MG63 (cell line): Measurements from ENCODE around the gene SIMC1. TPM values are rescaled to one million over a fixed set of nuclear protein-coding genes. Genes with fewer than 3 reads are reported as not detected.

Experiments
- DNase-seq: peaks from one replicate; pipeline ENCODE4 v3.0.0-alpha.2; 2020
- H3K27me3 ChIP-seq: fragments of 250-450 bp; sonication (Bioruptor Pico); 2 replicates; pipeline ENCODE4 v1.5.1; 2020; ENCODE audit warnings: mild to moderate bottlenecking, moderate library complexity
- H3K36me3 ChIP-seq: fragments of 250-450 bp; sonication (Bioruptor Pico); 2 replicates; pipeline ENCODE4 v1.5.1; 2020; ENCODE audit warnings: mild to moderate bottlenecking, moderate library complexity
- H3K4me3 ChIP-seq: fragments of 250-450 bp; sonication (Bioruptor Pico); 2 replicates; pipeline ENCODE4 v1.5.1; 2020; ENCODE audit warnings: mild to moderate bottlenecking, moderate library complexity
- H3K9me3 ChIP-seq: fragments of 250-450 bp; sonication (Bioruptor Pico); 2 replicates; pipeline ENCODE4 v1.5.1; 2020; ENCODE audit warnings: mild to moderate bottlenecking, moderate library complexity
- total RNA-seq: library from RNA; depleted of rRNA; stranded (reverse); fragments of >200 nt; shearing (Covaris generic); gene quantifications from 2 replicates; pipeline ENCODE4 v1.2.3, GENCODE V29; 2014; ENCODE audit warnings: low replicate concordance

The SIMC1 gene
- total RNA-seq, 1 experiment from 2014 or later: 23.4 TPM

DNA sequence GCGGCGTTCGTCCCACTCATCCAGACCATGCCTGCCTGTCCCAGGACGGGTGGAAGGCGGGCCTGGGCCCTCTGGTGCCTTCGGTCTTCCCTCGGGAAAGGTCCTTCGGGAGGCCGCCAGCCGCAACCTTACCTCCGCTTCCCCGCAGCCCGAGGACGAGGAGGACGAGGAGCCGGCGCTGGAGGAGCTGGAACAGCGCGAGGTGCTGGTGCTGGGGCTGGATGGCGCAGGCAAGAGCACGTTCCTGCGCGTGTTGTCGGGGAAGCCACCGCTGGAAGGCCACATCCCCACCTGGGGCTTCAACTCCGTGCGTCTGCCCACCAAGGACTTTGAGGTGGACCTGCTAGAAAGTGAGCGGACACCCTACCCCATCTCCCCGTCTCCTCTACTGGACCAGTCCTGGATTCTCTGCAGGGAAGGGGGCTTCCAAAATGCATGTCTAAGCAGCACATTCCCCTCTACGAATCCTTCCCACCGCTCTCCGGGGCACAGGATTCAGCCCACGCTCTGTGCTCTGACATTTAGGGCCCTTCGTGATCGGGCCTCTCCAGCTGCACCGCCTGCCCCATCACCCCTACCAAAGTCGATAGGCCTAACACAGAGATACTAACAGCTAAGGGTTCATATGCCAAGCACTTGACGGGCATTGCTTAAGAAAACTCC is 128.1 kb downstream of the SIMC1 start:
- DNase-seq: no peak
- H3K9me3 ChIP-seq: no peaks in the 10 kb centered on the region
- H3K4me3 ChIP-seq: peak overlapping the region; percentile 41
- H3K27me3 ChIP-seq: peaks cover 6% of the 10 kb centered on the region
- H3K36me3 ChIP-seq: peaks cover 2% of the 10 kb centered on the region; the same call in 1 of the 2 replicates

DNA sequence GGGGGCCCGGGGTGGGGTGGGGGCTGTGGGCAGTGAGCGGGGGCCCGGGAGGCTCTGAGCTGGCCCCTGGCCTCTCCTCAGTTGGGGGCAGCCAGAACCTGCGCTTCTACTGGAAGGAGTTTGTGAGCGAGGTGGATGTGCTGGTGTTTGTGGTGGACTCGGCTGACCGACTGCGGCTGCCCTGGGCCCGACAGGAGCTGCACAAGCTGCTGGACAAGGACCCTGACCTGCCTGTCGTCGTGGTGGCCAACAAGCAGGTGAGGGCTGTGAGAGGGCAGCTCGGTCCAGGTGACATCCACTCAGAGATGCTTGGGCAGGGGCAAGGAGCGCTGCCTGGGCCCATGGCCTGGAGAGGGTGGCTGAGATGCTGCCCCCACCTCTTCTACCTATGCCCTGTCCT is 130.5 kb downstream of the SIMC1 start:
- no peak for DNase-seq
- Histone ChIP-seq H3K4me3 (no peak overlapping the region), H3K27me3 (peaks cover 6% of the 10 kb centered on the region), H3K36me3 (no peaks in the 10 kb centered on the region; the same call in 1 of the 2 replicates), H3K9me3 (no peaks in the 10 kb centered on the region)

DNA sequence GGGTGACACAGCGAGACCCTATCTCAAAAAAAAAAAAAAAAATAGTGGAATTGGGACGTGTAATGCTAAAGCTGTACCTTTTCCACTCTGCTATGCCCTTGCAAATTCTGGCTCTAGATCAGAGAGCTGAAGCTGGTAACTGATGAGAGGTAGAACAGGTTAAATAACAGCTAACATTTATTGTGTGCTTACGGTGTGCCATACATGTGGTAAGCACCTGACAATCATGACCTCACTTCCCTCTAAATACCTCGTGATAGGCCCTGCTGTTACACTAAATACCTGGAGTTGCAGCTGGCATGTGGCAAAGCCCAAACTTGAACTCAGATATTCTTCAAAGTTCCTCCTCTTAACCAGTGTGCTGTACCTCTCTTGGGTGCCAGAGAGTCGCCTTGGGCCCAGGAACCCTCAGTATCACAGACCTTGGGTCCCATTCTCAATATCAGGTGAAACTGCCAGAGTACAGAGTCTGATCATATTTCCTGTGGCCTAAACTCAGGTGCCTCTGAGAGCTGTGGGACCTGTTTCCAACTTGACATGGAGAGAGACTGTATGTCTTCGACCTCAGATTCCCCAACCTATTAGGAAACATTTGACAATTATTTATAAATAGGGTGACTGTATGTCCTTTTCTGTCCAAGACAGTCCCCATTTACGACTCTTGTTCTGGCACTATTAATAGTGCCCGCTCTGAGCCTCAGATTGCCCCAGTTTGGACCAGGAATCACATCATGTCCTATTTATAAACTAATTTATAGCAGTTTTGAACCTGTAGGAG is 131.9 kb downstream of the SIMC1 start:
- Histone ChIP-seq H3K27me3 (peaks cover 6% of the 10 kb centered on the region), H3K4me3 (no peak overlapping the region), H3K9me3 (no peaks in the 10 kb centered on the region), H3K36me3 (no peaks in the 10 kb centered on the region; the same call in 1 of the 2 replicates)
- no peak for DNase-seq

DNA sequence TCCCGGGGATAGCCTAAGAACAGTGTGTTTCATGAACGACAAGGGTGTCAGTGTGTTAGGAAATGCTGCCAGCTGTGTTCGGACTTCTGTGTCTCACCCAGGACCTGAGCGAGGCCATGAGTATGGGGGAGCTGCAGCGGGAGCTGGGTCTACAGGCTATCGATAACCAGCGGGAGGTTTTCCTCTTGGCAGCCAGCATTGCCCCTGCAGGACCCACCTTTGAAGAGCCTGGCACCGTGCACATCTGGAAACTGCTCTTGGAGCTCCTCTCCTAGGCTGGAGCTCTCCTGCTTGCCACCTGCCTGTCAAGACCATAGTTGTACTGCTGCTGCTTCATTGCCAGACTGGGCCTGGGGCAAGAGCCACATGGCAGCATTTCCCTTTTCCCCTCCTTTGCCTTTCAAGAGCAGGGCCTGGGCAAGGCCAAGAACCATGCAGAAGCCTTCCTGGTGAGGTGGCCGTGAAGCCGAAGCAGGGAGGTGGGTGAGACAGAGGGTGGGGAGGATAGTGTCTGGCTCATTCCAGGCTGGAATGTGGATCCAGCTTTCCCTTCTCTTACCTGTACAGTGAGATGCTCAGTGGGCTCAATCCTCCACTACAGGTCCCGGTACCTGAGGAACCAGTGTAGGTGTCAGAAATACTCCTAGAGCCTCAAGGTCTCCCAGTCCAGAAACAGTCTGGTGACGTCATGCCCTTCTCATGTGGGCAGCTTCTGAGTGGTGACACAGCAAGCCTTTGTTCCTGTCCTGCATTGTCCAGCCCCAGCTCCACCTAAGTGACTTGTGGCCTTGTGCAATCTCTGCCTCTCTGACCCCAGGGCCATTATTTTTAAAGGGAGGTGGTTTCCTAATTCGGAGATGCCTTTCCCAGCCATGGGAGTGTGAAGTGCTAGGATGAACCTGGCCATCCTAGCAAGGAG is 133.7 kb downstream of the SIMC1 start:
- no peak overlapping the region for H3K4me3 ChIP-seq
- DNase-seq: no peak
- H3K27me3 ChIP-seq: no peaks in the 10 kb centered on the region
- H3K9me3 ChIP-seq: no peaks in the 10 kb centered on the region
- no peaks in the 10 kb centered on the region; the same call in 1 of the 2 replicates for H3K36me3 ChIP-seq

DNA sequence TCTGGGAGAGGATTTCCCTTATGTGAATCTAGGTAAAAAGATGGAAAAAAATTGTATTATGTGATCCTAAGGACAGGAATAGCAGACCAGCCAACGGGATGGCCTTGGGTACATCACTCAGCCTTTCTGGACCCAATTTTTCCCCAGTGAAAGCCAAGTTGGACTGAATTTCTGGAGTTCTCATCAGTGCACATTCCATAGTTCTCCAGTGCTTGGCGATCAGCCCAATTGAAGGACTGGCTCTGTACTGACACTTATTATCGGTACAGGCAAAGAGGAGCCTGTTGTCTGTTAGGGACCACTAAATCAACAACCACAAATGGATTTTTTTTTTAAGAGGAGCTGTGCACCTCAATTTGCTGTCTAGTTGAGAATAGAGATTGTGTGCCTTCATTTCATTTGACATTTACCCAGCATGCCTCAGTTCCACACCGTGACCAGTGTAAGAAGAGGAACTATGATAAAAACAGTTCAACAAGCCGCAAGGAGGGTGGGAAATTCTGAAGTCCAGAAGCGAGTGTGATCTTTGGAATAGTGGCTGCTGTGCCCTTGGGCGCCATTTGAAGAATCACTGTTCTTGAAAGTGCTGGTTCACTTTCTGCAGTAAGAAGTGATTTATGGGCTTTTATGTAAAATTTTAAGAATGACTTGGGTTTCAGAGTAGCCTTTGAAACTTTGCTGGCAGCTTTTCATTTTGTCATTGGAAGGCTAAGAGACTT is 135.0 kb downstream of the SIMC1 start:
- Histone ChIP-seq H3K4me3 (no peak overlapping the region), H3K36me3 (no peaks in the 10 kb centered on the region; the same call in none of the 2 replicates), H3K27me3 (no peaks in the 10 kb centered on the region), H3K9me3 (no peaks in the 10 kb centered on the region)
- no peak for DNase-seq

DNA sequence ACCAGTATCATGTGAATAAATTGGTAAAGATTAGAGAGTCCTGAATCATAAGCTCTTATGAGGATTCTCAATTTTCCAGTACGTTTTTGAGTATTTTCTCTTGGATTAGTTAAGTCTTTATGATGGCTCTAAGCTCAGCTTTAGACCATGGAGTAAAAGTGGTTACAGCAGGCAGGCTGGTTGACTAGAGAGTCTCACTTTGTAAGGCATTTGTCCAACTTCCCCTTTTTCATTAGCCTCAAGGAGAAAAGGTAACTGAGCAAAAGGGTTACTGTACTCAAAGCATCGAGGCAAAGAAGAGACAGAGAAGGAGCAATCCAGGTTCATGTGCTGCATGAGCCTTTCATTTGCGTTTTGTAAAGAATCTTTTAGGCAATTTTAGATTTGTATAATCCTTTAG is 141.7 kb downstream of the SIMC1 start:
- DNase-seq: no peak
- Histone ChIP-seq H3K9me3 (no peaks in the 10 kb centered on the region), H3K27me3 (no peaks in the 10 kb centered on the region), H3K36me3 (peaks cover 56% of the 10 kb centered on the region), H3K4me3 (no peak overlapping the region)

DNA sequence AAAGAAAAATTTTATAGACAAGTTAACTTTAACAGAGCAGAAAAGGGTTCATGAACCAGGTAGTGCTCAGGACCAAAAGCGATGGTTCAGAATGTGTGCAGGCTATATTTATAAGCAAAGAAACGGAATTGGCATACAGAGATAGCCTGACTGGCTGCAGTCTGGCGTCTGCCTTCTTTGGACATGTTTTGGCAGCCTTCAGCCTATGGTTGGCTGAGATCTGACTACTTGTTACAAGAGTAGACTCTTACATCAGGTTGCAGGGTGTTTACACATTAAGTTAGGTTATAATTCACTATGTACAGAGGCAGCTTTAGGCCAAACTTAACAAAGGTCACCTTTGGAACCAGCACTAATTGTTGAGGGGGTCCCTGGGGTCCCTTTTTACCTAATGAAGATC is 143.2 kb downstream of the SIMC1 start:
- DNase-seq: no peak
- H3K36me3 ChIP-seq: peaks cover 71% of the 10 kb centered on the region
- H3K4me3 ChIP-seq: no peak overlapping the region
- no peaks in the 10 kb centered on the region for H3K9me3 ChIP-seq
- no peaks in the 10 kb centered on the region for H3K27me3 ChIP-seq

DNA sequence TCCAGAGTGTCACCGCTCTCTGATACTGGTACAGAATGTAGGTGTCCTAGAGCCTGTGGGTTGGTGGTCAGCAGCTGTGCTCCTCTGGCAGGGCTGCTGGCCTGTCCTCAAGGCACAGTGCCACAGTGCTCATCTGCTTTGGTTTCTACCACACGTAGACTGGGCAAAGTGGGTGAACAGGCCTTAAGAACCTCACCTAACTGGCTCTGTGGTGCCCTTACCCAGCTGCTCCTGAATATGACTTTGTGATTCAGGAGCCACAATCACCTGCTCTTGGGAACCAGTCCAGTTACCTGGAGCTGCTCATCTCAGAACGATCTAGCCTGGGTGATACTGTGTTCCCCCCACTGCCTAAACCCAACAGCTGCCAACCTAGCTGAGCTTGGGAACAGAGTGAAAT is 143.8 kb downstream of the SIMC1 start:
- no peaks in the 10 kb centered on the region for H3K9me3 ChIP-seq
- DNase-seq: no peak
- H3K27me3 ChIP-seq: no peaks in the 10 kb centered on the region
- H3K4me3 ChIP-seq: no peak overlapping the region
- peaks cover 77% of the 10 kb centered on the region for H3K36me3 ChIP-seq

DNA sequence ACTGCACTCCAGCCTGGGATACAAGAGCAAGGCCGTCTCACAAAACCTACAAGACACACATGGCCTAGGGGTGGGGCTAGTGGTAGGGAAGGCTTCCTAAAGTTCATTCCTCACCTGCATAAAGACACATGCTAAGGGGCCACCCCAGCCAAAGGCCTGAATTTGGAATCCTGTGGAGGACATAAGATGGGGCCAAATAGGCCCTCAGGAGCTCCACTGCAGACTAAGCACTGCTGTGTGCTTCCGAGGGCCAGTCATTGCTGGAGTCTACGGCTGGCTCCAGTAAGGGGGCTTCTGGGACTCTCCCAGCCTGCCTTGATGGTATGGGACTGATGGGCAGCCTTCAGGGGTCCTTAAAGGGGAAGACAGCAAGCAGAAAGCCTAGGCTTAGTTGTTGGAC is 144.5 kb downstream of the SIMC1 start:
- H3K9me3 ChIP-seq: no peaks in the 10 kb centered on the region
- H3K36me3 ChIP-seq: peaks cover 84% of the 10 kb centered on the region
- H3K4me3 ChIP-seq: no peak overlapping the region
- no peaks in the 10 kb centered on the region for H3K27me3 ChIP-seq
- no peak for DNase-seq

DNA sequence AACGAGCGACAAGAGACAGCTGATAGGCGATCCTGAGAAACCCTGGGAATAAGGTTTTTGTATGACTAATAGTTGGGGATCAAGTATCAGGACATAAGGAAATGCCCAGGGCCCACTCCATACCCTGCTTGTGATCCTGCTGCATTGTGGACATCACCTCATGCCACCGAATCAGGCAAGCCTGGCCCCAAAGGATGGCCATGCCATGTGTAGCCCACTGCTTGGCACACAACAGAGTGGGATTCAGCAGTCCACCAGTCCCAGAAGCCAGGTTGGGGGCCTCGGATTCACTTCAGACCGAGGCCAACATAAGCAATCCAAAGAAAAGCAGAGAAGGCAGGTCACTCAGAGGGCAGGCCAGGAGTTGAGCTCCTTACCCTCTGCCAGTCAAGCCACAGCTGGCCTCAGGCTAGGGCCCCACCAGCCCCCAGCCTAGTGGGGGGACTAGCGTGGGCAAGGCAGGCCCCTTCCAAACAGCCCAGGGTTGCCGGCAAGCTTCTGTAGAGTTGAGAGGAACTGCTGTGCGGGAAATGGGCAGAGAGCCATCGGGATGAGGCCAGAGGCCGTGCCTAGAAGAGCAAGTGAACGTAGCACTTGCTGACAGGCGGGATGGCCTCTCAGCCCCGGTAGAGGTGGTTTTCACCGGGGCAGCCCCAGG is 145.2 kb downstream of the SIMC1 start:
- no peak overlapping the region for H3K4me3 ChIP-seq
- DNase-seq: no peak
- no peaks in the 10 kb centered on the region for H3K9me3 ChIP-seq
- H3K27me3 ChIP-seq: no peaks in the 10 kb centered on the region
- peaks cover 90% of the 10 kb centered on the region for H3K36me3 ChIP-seq

DNA sequence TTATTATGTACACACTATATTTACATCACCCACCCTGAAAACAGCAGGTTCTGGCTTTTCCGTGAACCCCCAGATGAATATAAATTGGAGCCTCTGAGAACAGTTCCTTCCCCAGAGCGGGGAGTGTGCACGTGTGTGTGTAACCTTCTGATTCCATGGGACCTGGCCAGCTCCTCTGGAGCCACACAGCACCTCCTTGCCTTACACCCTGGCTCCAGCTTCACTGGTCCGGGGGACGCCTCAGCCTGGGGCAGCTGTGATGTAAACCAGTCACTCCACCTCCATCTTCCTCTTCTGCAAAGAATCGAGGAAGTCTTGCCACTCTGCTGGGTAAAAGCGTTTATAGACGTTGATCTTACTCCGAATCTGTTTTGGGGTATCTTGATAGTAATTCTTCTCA is 145.7 kb downstream of the SIMC1 start:
- Histone ChIP-seq H3K27me3 (no peaks in the 10 kb centered on the region), H3K9me3 (no peaks in the 10 kb centered on the region), H3K4me3 (no peak overlapping the region), H3K36me3 (peaks cover 89% of the 10 kb centered on the region)
- no peak for DNase-seq

DNA sequence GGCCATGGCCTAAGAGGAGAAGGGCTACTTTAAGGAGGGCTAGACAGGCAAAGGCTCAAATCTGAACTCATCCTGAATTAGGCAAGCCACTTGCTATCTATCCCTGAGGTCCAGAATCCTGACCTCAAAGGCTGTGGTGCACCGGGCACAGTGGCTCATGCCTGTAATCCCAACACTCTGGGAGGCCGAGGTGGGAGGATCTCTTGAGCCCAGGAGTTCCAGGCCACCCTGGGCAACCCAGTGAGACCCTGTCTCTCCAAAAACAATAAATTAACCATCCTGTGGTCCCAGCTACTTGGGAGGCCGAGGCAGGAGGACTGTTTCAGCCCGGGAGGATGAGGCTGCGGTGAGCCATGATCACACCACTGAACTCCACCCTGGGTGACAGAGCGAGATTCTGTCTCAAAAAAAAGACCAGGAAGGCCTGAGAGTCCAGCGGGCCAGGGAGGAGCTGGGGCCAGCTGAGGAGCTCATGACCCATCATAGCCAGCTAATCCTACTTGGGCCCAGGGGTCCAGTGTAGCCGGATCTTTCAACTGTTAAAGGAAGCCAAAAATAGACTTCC is 146.2 kb downstream of the SIMC1 start:
- no peak for DNase-seq
- H3K4me3 ChIP-seq: no peak overlapping the region
- peaks cover 87% of the 10 kb centered on the region for H3K36me3 ChIP-seq
- H3K27me3 ChIP-seq: no peaks in the 10 kb centered on the region
- H3K9me3 ChIP-seq: no peaks in the 10 kb centered on the region

DNA sequence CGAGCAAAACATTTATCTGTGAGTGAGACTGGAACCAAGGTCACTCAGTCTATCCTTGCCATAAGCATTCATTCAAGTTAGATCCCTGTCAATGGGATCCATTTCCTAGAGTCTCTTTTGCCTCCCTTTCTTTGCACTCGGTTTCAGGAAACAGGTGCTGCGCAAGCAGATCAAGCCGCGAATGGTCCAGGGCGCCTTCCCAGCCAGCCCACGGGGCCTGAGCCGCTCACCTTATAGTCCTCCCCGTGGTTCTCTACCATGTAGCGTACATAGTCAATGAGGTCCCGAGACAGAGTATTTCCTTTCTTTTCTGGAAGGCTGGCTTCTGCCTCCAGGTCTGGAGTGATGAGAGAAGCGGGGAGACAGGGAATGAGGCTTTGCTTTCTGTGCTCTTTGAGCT is 146.8 kb downstream of the SIMC1 start:
- Histone ChIP-seq H3K9me3 (no peaks in the 10 kb centered on the region), H3K27me3 (no peaks in the 10 kb centered on the region), H3K4me3 (no peak overlapping the region), H3K36me3 (peaks cover 85% of the 10 kb centered on the region)
- no peak for DNase-seq

DNA sequence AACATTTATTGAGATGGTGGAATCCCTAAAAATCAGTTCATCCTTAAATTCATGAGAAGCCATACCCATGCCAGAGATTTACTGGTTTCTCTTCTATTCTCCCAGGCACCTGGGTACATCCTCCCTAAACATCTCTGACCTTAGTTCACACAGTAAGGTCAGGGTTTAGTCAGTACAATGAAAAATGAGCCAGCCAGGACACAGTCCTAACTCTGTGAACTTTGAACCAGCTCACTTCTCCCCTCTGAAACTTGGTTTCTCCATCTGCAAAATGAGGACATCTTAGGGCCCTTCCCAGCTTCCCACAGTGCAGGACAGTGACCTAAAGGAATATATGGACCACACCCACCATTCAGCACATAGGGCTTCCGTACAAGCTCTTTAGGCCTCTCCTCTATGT is 148.3 kb downstream of the SIMC1 start:
- H3K9me3 ChIP-seq: no peaks in the 10 kb centered on the region
- H3K4me3 ChIP-seq: peak overlapping the region; percentile 95
- peaks cover 89% of the 10 kb centered on the region for H3K36me3 ChIP-seq
- DNase-seq: no peak
- H3K27me3 ChIP-seq: no peaks in the 10 kb centered on the region

DNA sequence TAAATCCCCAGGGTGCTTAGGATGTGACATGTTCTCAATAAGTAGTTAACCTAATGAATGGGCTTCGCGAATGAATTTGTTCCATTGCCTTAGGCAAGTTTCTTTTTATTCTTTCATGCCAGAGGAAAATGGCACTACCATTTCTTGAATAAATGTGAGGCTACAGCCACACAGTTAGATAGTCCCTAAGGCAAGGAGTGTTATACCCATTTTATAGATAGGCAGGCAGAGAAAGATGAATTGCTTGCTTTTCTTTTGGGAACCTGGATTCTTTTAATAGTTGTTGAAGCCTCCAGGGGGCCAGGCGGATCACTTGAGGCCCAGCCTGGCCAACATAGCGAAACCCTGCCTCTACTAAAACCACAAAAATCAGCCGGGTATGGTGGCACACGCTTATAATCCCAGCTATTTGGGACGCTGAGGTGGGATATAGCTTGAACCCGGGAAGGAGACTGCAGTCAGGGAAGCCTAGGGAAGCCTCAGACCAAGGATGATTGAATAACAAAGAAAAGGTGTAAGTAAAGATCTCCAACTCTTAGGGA is 149.2 kb downstream of the SIMC1 start:
- Histone ChIP-seq H3K4me3 (peak overlapping the region; percentile 95), H3K27me3 (no peaks in the 10 kb centered on the region), H3K36me3 (peaks cover 88% of the 10 kb centered on the region), H3K9me3 (no peaks in the 10 kb centered on the region)
- DNase-seq: no peak
